ENCODE results near the gene CIC.

Gene CIC

GRCh38 chr19:42278452-42279154, 9.6 kb downstream of the CIC start:
- DNase-seq = no peak

- no peak for DNase-seq
These were observed 10.3 kb downstream of the CIC start for GRCh38 chr19:42279155-42279901.

GRCh38 chr19:42279902-42280814, 11.1 kb downstream of the CIC start:
- peak; percentile 88 for DNase-seq

- no peak for DNase-seq
These were observed 11.7 kb downstream of the CIC start for GRCh38 chr19:42280815-42281145.

GRCh38 chr19:42281146-42281826, 12.2 kb downstream of the CIC start:
- DNase-seq = no peak

- DNase-seq = no peak
These were observed 13.0 kb downstream of the CIC start for GRCh38 chr19:42281827-42282762.

- DNase-seq = no peak
These were observed 13.8 kb downstream of the CIC start for GRCh38 chr19:42282819-42283187.

- peak; percentile 95 for DNase-seq
These were observed 14.4 kb downstream of the CIC start for GRCh38 chr19:42283188-42284065.

- DNase-seq = peak; percentile 74
These were observed 15.0 kb downstream of the CIC start for GRCh38 chr19:42284066-42284501.

- DNase-seq = no peak
These were observed 15.7 kb downstream of the CIC start for GRCh38 chr19:42284591-42285341.

GRCh38 chr19:42285541-42285941, 16.5 kb downstream of the CIC start:
- no peak for DNase-seq

- no peak for DNase-seq
These were observed 16.9 kb downstream of the CIC start for GRCh38 chr19:42285988-42286348.

GRCh38 chr19:42286349-42287016, 17.4 kb downstream of the CIC start:
- DNase-seq = no peak

- DNase-seq = no peak
These were observed 18.2 kb downstream of the CIC start for GRCh38 chr19:42287017-42287826.

- DNase-seq = no peak
These were observed 18.7 kb downstream of the CIC start for GRCh38 chr19:42287827-42288107.

GRCh38 chr19:42288387-42288786, 19.3 kb downstream of the CIC start:
- no peak for DNase-seq

GRCh38 chr19:42288881-42289555, 20.0 kb downstream of the CIC start:
- no peak for DNase-seq

GRCh38 chr19:42289556-42290041, 20.5 kb downstream of the CIC start:
- DNase-seq = no peak

Data from NCI-H510A (cell line).